SK-N-SH (cell line): Measurements from ENCODE around the gene ZBTB17. TPM values are rescaled to one million over a fixed set of nuclear protein-coding genes. Genes with fewer than 3 reads are reported as not detected.
A peak's percentile ranks its signal among the peaks of the same experiment; 100 is the strongest.

ENCODE experiments used
- CTCF ChIA-PET: fragments of 300-600, 350-600 bp; formaldehyde crosslinking; extraction: SDS; loops from one replicate; lab custom pipeline; 2021; lab: Yijun Ruan, JAX
- POLR2A ChIA-PET: fragments of 350-600 bp; sonication (Branson Sonifier 250); formaldehyde crosslinking; extraction: SDS; loops from one replicate; lab custom pipeline; 2020; ENCODE audit warnings: antibody characterized with exemption, inconsistent platforms; lab: Yijun Ruan, JAX
- DNase-seq: peaks from one replicate; pipeline ENCODE4 v3.0.0; 2012
- H2AFZ ChIP-seq: fragments of 200-600 bp; sonication (generic); 2 replicates; pipeline ENCODE4 v1.8.1; 2016; ENCODE audit warnings: antibody characterized with exemption, mild to moderate bottlenecking, low read depth
- H3F3A ChIP-seq: fragments of 200-600 bp; sonication (generic); replicated peaks from 2 replicates; pipeline ENCODE3; 2016; ENCODE audit warnings: antibody characterized with exemption, mild to moderate bottlenecking; ENCODE audit not compliant: insufficient read depth
- H3K27ac ChIP-seq, 2 experiments: fragments of 200-500 bp in 1 of 2; fragments of 200-600 bp in 1 of 2; sonication (Bioruptor generic) in 1 of 2; sonication (generic), shearing (Covaris generic) in 1 of 2; 2 replicates each; pipeline versions ENCODE4 v1.5.1 to v1.6.1; 2014 to 2016; ENCODE audit warnings: low read depth in 2 of 2, inconsistent platforms in 1 of 2, low read length in 1 of 2, mild to moderate bottlenecking in 1 of 2, mixed read lengths in 1 of 2
- H3K27me3 ChIP-seq: fragments of 200-600 bp; sonication (generic), shearing (Covaris generic); 2 replicates; pipeline ENCODE4 v1.6.1; 2016; ENCODE audit warnings: mixed run types; ENCODE audit not compliant: insufficient read depth
- H3K36me3 ChIP-seq, 2 experiments: fragments of 200-500 bp in 1 of 2; fragments of 200-600 bp in 1 of 2; sonication (Bioruptor generic) in 1 of 2; sonication (generic) in 1 of 2; replicated peaks in 1 of 2; 2 replicates each; pipeline versions ENCODE3 to v1.5.1; 2014 to 2016; ENCODE audit warnings: low read length in 1 of 2, mild to moderate bottlenecking in 1 of 2; ENCODE audit not compliant: insufficient read depth in 2 of 2, control insufficient read depth in 1 of 2
- H3K4me1 ChIP-seq, 2 experiments: fragments of 200-500 bp in 1 of 2; fragments of 200-600 bp in 1 of 2; sonication (Bioruptor generic) in 1 of 2; sonication (generic), shearing (Covaris generic) in 1 of 2; 2 replicates each; pipeline versions ENCODE4 v1.5.1 to v1.6.1; 2014 to 2016; ENCODE audit warnings: low read depth in 1 of 2, low read length in 1 of 2, mixed run types in 1 of 2; ENCODE audit not compliant: insufficient read depth in 2 of 2, control insufficient read depth in 1 of 2
- H3K4me2 ChIP-seq: fragments of 200-600 bp; sonication (generic), shearing (Covaris generic); 2 replicates; pipeline ENCODE4 v1.6.1; 2017; ENCODE audit warnings: mixed run types
- H3K4me3 ChIP-seq, 2 experiments: fragments of 200-500 bp in 1 of 2; fragments of 200-600 bp in 1 of 2; sonication (Bioruptor generic) in 1 of 2; sonication (generic), shearing (Covaris generic) in 1 of 2; 2 replicates each; pipeline versions ENCODE4 v1.5.1 to v1.8.1; 2014 to 2016; ENCODE audit warnings: low read depth in 2 of 2, inconsistent platforms in 1 of 2, low read length in 1 of 2, mild to moderate bottlenecking in 1 of 2, mixed read lengths in 1 of 2, moderate library complexity in 1 of 2
- H3K79me2 ChIP-seq: fragments of 200-600 bp; sonication (generic); 2 replicates; pipeline ENCODE4 v1.8.1; 2017; ENCODE audit warnings: mild to moderate bottlenecking; ENCODE audit not compliant: insufficient read depth
- H3K9ac ChIP-seq: fragments of 200-600 bp; sonication (generic); 2 replicates; pipeline ENCODE4 v1.6.1; 2017; ENCODE audit warnings: mixed run types
- H3K9me2 ChIP-seq: fragments of 200-600 bp; sonication (generic); 2 replicates; pipeline ENCODE4 v1.6.1; 2017; ENCODE audit warnings: mixed run types
- H3K9me3 ChIP-seq: fragments of 200-600 bp; sonication (generic); 2 replicates; pipeline ENCODE4 v1.6.1; 2017; ENCODE audit warnings: mixed run types, mild to moderate bottlenecking, moderate library complexity
- H4K20me1 ChIP-seq: fragments of 200-600 bp; sonication (generic); 2 replicates; pipeline ENCODE4 v1.6.1; 2017; ENCODE audit warnings: mild to moderate bottlenecking, mixed run types; ENCODE audit not compliant: insufficient read depth
- CTCF ChIP-seq: fragments of 200-600 bp; sonication (generic); IDR thresholded peaks from 2 replicates; pipeline ENCODE4 v1.6.1; 2017; ENCODE audit warnings: antibody characterized with exemption, mild to moderate bottlenecking, moderate library complexity
- ELF1 ChIP-seq: IDR thresholded peaks from 2 replicates; pipeline ENCODE4 v1.4.0; 2012
- EP300 ChIP-seq, 2 experiments: IDR thresholded peaks; 2 replicates each; pipeline versions ENCODE4 v1.4.0 to v1.6.1; 2012; ENCODE audit warnings: borderline replicate concordance in 1 of 2, low read depth in 1 of 2, low read length in 1 of 2
- EZH2phosphoT487 ChIP-seq: fragments of 200-600 bp; sonication (generic); IDR thresholded peaks from 2 replicates; pipeline ENCODE4 v1.6.1; 2017; ENCODE audit warnings: low read depth, mixed run types, mild to moderate bottlenecking, antibody characterized with exemption, moderate library complexity, borderline replicate concordance
- FOXJ3 ChIP-seq: sonication (generic); formaldehyde crosslinking; IDR thresholded peaks from 2 replicates; pipeline ENCODE4 v1.5.1; 2020; ENCODE audit warnings: mild to moderate bottlenecking, missing genetic modification reagents
- GATA2 ChIP-seq: sonication (generic); formaldehyde crosslinking; IDR thresholded peaks from 2 replicates; pipeline ENCODE4 v1.5.0; 2020; ENCODE audit warnings: mild to moderate bottlenecking, missing genetic modification reagents
- IRF3 ChIP-seq: fragments of 150-350 bp; IDR thresholded peaks from 2 replicates; pipeline ENCODE4 v1.6.1; 2016; ENCODE audit warnings: mild to moderate bottlenecking, low read depth, low read length
- MXI1 ChIP-seq: IDR thresholded peaks from 2 replicates; pipeline ENCODE4 v1.6.1; 2012; ENCODE audit warnings: mild to moderate bottlenecking, low read depth, low read length, improper control_type of control experiment
- NFIC ChIP-seq: IDR thresholded peaks from 2 replicates; pipeline ENCODE4 v1.4.0; 2012; ENCODE audit warnings: borderline replicate concordance
- PBX3 ChIP-seq: IDR thresholded peaks from 2 replicates; pipeline ENCODE4; 2012
- SIN3A ChIP-seq: IDR thresholded peaks from 2 replicates; pipeline ENCODE4 v1.6.1; 2012; ENCODE audit warnings: low read depth, mild to moderate bottlenecking, low read length, moderate library complexity, borderline replicate concordance
- TAF1 ChIP-seq: IDR thresholded peaks from 2 replicates; pipeline ENCODE4 v1.6.1; 2012; ENCODE audit warnings: low read depth, mild to moderate bottlenecking, low read length, moderate library complexity, borderline replicate concordance
- TCF12 ChIP-seq: IDR thresholded peaks from 2 replicates; pipeline ENCODE4 v1.4.0; 2012
- ZBTB33 ChIP-seq: IDR thresholded peaks from 2 replicates; pipeline ENCODE4 v1.4.0; 2012; ENCODE audit warnings: low read depth, borderline replicate concordance
- WGBS: methylation state at CpG from one replicate; pipeline ENCODE4 v1.1.6; 2017; ENCODE audit warnings: low lambda C conversion rate; 5-methylcytosine and 5-hydroxymethylcytosine counted together
- polyA plus RNA-seq, 3 experiments: library from polyadenylated mRNA; depleted of rRNA; stranded (reverse); fragments of >200 nt; gene quantifications; 2 replicates each; pipeline ENCODE4 v1.2.3, GENCODE V29; 2012

ZBTB17 gene
- polyA plus RNA-seq, 1 of the 3 experiments (the other 2 are of a cell fraction) = 56.4 TPM

GRCh38 chr1:15962671-15963362 is 13.1 kb downstream of the ZBTB17 start:
- Histone ChIP-seq H3K9me3 (no peaks in the 10 kb centered on the region), H3K4me1 (peaks cover 18 to 47% of the 10 kb centered on the region in 2 experiments), H4K20me1 (peaks cover 17% of the 10 kb centered on the region; the same call in 1 of the 2 replicates), H3K4me2 (0 out of 2 replicates have a peak overlapping the region, but pooled peaks have one; percentile 5), H3K4me3 (no peak overlapping the region), H3K27me3 (no peaks in the 10 kb centered on the region), H2AFZ (no peak overlapping the region), H3K36me3 (peaks cover 2 to 5% of the 10 kb centered on the region in 2 experiments), H3K27ac (peak overlapping the region in 1 of 2 experiments; percentile 14; a peak in 2 of 4 replicates), H3K79me2 (peaks cover 98% of the 10 kb centered on the region), H3F3A (peaks cover 36% of the 10 kb centered on the region), H3K9me2 (no peaks in the 10 kb centered on the region), H3K9ac (no peak overlapping the region)
- no peak for DNase-seq
- 92% methylated on average over 8 of the region's 8 CpGs for WGBS
- no peak for TF ChIP-seq TCF12
- TF ChIP-seq ZBTB33 = no peak
- no peak for TF ChIP-seq EZH2phosphoT487
- no peak for TF ChIP-seq MXI1
- no peak for TF ChIP-seq NFIC
- no peak for TF ChIP-seq EP300 (IDR thresholded peaks at IDR 0.05; ENCODE audit: borderline replicate concordance in 1 of 2, low read depth in 1 of 2, low read length in 1 of 2)
- TF ChIP-seq ELF1 = no peak
- no peak for TF ChIP-seq CTCF
- TF ChIP-seq FOXJ3 (CRISPR knock-in tag) = no peak
- TF ChIP-seq IRF3 = no peak
- TF ChIP-seq PBX3 = no peak
- no peak for TF ChIP-seq SIN3A
- no peak for TF ChIP-seq GATA2 (CRISPR knock-in tag)
- TF ChIP-seq TAF1 = no peak
- ChIA-PET CTCF (interaction anchor here (1.0 to 1.1 kb wide), 3 partner anchors 21 to 112 kb away, joined by 3 read pairs; no protein-coding TSS in a partner anchor), POLR2A (no interaction called here)
